Islet of Langerhans (tissue), 1 donor: Measurements from ENCODE around the gene ARFGEF3.
"Not testable (repeated sequence)": the region's sequence is repeated elsewhere in the genome, so short reads cannot be mapped to it uniquely, and the experiment has no call there.

Experiments used
- FAIRE-seq: peaks from one replicate; lab custom pipeline; 2011; peaks lifted over from hg19 to GRCh38; lab: Jason Lieb, UNC

Gene ARFGEF3

DNA sequence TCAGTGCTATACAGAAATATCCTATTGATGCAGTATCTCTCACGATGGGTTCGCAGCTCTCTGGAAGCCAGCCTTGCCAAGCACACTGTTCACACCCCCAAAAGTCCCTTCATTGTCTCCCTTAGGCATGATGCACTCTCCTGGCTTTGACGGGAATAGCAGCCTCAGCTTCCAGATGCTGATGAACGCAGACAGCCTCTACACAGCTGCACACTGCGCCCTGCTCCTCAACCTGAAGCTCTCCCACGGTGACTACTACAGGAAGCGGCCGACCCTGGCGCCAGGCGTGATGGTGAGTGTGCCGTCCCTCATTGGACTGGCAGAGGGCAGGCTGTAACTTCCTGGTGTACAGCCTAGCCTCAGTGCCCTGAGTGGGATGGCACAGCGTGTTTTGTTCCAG lies 116.6 kb downstream of the ARFGEF3 start:
- FAIRE-seq = no peak

DNA sequence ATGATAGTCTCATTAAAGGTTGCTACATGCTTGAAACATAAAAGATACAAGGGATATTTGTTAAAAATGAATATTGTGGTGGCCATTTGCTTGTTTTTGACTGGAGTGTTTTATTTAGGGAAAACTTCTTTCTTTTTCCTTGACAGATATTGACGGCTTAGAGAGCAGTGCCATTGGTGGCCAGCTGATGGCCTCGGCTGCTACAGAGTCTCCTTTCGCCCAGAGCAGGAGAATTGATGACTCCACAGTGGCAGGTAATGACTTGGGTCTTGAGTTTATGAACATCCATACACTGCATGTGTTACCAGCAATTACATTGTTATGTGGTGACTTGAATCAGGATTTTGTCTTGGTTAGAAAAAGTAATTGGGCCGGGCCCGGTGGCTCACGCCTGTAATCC lies 124.1 kb downstream of the ARFGEF3 start:
- no peak for FAIRE-seq

DNA sequence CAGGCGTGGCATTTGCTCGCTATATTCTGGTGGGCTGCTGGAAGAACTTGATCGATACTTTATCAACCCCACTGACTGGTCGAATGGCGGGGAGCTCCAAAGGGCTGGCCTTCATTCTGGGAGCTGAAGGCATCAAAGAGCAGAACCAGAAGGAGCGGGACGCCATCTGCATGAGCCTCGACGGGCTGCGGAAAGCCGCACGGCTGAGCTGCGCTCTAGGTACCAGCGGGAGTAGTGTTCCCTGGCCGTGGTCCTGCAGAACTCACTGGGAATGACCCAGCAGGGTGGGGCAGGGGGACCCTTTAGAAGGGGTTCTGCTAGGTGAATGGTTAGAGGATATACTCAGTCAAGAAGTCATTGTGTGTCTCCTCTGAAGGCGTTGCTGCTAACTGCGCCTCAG lies 125.0 kb downstream of the ARFGEF3 start:
- FAIRE-seq = no peak

DNA sequence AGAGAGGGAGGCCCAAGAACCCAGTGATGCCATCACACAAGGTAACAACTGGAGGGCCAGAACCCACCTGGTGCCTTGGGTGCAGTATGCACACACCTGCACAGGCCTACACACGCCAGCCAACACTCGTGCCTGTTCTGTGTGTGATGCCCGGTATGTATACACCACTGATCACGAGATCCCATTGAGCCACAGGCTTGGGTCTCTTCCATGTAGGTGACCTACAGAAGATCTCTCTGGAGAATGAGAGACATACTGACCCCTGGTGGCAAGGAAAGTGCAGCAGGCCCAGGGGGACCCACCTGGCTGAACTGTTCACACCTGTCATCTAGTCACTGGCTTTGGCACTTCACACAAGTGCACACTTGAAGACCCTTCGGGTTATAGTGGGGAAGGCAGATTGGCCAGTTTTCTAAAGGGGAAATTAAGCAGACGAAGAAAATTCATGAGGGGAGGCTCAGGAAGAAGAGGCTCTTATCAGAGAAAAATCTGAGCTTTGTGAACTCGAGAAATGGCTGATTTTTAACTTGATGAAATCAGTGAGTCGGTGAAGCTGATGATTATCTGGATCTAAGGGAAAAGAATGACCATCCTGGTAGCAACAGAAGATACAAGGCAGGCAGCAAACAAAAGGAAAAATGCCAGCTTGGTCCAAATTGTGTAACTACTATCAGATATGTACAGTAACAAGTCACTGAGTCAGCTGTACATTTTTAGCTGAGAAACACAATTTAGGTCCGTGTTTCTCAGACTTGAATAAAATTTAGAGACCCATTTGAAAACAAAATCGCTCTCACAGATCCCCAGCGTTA lies 125.6 kb downstream of the ARFGEF3 start:
- FAIRE-seq = no peak

DNA sequence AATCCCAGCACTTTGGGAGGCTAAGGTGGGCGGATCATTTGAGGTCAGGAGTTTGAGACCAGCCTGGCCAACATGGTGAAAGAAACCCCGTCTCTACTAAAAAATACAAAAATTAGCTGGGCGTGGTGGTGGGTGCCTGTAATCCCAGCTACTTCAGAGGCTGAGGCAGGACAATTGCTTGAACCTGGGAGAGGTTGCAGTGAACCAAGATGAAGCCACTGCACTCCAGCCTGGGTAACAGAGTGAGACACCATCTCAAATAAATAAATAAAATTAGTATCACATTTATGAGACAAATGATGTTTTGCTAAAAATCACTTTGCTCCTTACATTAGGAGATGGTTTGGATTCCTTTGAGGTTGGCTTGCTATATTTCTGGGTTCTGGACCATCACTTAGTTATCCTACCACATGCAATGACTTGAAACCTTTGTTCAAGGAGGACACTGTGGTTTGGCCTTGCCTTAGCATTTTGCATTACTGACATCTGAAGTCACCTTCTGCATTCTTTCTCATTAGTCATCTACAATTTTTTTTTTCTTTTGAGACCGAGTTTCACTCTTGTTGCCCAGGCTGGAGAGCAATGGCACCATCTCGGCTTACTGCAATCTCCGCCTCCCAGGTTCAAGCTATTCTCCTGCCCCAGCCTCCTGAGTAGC lies 126.8 kb downstream of the ARFGEF3 start:
- not testable (repeated sequence) for FAIRE-seq

DNA sequence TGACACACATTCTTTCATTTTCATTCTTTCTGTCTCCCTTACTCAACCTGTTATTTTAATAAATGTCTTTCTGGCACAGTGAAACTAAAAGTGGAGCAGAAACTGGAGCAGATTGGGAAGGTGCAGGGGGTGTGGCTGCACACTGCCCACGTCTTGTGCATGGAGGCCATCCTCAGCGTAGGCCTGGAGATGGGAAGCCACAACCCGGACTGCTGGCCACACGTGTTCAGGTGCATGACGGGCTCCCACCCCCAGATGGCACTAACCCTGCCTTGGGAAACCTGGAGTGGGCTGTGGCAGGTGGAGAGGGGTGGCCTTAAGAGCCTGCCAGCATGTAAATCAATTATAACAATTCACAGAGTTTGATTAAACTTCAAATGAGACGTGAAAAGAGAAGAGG lies 128.0 kb downstream of the ARFGEF3 start:
- FAIRE-seq = no peak

DNA sequence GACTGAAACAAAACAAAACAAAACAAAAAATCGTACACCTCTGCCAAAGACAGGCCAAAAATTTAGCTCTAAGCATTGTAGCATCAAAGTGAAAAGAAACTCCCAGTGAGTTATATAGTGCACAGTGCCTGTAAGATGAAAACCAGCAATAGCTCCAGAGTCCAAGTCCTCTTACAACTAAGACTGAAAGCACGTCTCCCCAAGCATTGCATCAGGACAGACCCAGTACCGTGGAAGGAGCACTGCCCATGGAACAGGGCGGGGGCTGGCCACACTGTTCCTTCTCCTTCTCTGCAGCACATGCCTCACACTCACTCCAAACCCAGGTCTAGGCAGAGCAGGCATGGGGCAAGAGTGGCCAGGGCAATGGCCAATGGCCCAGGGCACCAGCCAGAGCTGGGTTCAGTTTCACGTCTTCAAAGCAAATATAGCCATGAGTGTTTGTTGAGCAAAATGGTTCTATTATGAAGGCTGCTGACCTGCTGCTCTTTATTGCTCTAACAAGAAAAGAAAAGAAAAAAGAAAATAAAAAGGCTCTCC lies 128.8 kb downstream of the ARFGEF3 start:
- no peak for FAIRE-seq

DNA sequence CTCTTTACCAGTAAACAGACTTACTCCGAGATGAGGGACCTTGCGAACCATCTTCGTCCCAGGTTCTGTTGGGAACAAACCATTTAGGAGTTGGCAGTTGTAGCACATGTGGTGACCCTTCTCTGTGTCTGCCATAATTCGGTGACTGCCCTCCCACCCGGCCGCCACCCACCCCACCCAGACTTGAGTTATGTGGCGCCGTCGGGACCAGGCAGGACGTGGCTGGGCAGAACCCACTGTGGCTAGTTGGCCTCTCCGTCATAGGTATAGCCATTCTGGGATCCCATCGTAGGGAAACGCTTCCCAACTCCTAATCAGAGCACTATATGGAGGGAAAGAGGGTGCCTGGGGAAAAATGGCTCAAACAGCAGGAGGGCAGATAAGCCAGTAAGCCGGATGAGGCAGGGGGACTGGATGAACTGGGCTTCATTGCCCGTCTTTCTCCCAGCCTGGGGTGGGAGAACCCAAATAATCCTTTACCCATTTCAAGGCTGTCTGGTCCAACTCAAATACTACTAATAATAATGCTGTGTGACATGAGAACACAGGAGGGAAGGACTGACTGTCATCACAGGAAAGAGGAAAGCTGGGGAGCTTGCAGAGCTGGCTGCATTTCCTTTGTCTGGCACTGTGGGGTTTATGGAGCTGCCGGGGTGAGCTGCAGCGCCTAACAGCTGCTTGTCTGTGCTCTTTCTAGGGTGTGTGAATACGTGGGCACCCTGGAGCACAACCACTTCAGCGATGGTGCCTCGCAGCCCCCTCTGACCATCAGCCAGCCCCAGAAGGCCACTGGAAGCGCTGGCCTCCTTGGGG lies 129.5 kb downstream of the ARFGEF3 start:
- no peak for FAIRE-seq

DNA sequence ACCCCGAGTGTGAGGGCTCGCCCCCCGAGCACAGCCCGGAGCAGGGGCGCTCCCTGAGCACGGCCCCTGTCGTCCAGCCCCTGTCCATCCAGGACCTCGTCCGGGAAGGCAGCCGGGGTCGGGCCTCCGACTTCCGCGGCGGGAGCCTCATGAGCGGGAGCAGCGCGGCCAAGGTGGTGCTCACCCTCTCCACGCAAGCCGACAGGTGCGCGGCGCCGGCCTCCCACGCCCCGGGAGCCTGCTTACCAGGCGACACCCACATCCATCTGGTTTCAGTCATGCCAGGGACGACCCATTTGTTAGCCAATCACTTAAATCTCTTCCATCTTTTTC lies 130.1 kb downstream of the ARFGEF3 start:
- no peak for FAIRE-seq

DNA sequence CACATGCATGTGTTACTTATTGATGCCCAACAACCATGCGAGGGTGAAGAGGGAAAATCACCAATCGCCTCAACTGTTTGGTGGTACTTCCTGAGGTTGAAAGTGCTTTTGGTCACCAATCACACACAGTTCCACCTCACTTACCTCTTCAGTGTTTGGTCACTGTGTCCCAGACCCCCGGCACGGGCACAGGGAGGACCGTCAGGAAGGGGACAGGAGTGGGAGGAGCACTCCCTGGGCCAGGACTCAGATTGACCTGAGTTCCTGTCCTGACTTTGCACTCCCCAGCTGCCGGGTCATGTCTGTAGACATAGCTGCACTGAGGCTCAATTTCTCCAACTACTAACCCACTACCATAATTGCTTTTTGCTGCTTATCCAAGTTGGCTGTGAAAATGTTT lies 130.7 kb downstream of the ARFGEF3 start:
- FAIRE-seq = no peak

DNA sequence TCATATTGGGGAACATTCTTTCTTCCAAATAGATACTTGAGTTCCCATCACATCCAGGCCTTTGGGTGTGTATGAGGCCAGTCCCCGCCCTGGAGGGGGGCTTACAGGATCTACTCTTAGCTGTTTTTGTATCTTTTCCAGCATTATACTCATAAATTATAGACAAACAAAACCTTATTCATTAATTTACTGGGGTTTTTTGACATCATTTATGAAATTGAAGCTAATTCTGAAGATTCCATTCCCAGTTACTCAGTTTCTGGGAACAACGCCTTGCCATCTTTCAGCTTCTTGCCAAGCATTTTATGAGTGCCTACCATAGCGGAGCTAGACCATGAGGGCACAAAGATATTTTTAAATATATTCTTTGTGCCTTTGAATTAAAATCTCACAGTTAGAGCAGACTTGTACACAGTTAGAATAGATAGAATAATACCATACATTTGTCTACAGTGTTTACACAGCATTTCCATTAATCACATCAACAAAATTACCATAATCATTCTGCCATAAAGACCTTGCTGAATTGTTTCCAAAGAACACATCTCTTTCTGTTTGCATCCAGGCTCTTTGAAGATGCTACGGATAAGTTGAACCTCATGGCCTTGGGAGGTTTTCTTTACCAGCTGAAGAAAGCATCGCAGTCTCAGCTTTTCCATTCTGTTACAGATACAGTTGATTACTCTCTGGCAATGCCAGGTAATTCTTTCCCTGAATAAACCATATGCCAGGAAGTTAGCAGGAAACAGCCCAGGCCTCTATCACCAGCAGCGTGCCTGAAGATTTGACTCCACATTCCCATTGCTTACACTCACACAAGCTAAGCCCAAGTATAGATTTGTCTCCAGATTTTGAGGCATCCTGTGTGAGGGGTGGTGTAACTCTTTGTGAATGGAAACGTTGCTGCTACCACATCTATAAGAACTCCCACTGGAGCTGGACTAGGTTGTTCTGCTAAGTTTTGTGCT lies 132.0 kb downstream of the ARFGEF3 start:
- FAIRE-seq = no peak

DNA sequence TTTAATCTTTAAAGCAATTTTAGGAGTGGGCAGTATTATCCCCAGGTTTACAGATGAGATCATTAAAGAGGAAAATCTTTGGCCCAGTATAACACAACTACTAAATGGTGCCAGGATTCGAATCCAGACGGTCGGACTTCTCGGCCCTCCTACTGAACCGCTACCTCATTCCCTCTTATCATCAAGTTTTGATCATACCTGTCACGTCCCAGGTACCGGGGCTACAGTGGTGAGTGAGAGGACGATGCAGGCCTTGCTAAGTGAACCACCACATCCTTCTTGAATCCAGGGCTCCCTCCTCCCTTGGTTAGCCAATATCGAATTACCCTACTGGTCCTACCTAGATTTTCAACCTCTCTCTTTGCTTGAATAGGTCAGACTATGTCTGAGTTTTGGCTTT lies 134.6 kb downstream of the ARFGEF3 start:
- no peak for FAIRE-seq

DNA sequence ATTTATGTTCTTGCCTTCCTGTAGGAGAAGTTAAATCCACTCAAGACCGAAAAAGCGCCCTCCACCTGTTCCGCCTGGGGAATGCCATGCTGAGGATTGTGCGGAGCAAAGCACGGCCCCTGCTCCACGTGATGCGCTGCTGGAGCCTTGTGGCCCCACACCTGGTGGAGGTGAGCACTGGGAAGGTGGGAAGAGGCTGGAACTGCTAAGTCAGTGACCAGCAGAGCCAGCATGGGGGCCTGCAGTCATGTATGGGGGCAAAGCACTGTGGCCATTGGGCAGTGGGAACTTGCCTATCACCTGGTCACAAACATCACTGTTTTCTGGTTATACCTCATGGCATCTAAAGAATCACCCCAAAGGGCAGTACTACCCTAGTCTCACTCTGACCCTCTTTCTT lies 135.0 kb downstream of the ARFGEF3 start:
- no peak for FAIRE-seq

DNA sequence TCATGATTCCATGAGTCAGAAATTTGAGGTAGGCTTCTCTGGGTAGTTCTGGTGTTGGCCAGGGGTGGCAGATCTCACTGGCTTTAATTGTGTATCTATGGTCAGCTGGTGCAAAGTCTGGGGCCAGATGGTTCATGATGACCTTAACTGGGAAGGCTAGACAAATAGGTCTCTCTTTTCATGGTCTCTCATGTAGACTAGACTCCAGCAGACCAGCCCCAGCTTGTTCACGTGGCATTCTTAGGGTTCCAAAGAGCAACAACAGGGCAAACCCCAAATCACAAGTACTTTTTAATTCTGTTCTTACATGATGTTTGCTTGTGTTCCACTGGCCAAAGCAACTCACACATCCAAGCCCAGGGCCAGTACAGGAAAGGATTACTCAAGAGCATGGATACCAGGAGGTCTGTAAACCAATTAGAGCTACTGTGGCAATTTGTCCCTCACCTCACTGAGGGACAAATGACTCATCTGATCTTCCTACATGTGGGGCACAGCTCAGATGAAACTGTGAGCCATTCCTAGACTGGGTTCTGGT lies 136.1 kb downstream of the ARFGEF3 start:
- peak; percentile 47 for FAIRE-seq

DNA sequence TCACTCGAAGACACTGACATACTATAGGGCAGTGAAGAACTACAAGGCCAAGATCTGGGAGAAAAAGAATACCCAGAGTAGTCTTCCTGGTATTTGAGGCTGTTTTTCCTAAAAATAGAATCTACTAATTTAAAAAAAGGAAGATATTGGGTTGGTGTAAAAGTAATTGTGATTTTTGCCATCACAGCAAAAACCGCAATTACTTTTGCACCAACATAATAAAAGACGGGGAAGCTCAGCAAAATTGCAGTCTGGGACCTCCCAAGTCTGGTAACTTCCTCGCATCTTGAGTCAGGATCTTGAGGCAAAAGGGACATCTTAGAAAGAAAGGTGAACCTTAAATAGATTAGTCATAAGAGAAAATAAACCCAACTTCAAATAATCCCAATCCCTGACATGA lies 138.7 kb downstream of the ARFGEF3 start:
- no peak for FAIRE-seq

DNA sequence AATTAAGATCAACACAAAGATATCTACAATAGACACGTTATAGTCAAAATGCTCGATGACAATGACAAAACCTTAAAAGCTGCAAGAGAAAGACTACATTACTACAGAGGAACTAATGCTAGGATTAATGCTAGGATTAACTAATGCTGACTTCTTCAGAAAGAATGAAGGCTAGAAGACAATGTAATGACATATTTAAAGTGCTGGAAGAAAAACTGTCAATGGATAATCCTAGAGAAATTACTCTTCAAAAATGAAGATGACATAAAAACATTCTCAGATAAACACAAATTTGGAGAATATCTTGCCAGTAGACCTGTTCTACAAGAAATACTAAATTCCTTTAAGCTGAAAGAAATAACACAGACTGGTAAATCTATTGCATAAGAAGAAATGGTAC lies 140.8 kb downstream of the ARFGEF3 start:
- peak; percentile 55 for FAIRE-seq

DNA sequence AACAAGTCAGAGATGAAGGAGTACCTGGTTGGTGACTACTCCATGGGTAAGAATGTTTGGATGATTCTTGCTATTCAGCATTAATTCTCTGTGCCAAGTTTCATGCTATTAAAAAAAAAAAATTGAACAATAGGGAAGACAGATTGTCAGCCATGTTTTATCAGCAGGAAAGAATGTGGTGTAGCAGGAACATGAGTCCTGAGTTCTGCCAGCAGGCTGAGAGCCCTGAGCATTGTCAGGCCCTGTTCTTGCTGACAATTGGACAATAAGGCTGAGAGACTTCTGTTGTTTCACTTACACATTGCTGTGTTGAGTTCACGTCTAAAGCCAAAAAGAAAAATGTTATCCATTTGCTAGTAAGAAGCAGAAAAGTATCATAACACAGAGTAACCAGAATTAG lies 145.6 kb downstream of the ARFGEF3 start:
- FAIRE-seq = no peak

DNA sequence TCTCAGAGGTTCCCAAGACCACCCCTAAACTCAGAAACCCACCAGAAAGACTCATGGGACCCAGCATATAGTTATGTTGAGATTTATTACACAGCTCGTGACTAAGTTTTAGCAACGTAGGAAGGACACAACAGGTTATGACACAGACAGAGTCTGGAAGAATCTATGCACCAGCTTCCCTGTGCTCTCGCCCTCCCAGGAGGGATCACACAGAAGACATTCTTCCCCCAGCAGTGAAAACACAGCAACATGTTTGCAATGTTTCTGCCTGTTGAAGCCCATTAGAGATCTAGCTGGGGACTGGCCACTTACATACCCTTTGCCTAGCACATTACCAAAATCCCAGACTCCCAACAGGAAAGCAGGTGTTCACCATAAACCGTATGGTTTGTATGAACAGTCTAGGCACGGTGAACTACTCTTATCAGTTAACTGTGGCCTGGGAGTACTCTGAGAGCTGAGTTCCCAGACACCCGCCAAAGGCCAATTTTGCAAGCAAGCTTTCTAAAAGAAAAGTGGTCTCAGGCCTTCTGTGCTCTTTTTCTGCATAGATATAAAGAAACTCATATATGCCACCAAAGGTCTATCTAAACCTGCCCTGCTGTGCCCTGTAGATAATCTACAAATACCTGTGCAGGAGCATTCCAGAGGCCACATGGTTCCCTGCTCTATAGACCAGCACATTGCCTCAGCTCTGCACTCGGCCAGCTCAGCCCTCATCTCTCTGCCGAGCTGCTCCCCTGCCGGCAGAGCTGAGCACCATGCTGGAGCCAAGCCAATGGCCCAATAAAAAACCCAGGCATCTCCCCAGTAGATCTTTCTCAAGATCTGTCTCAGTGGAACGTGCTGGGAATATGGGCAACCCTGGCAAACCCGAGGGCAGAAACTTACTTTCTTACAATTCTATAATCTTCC lies 146.3 kb downstream of the ARFGEF3 start:
- FAIRE-seq = no peak

DNA sequence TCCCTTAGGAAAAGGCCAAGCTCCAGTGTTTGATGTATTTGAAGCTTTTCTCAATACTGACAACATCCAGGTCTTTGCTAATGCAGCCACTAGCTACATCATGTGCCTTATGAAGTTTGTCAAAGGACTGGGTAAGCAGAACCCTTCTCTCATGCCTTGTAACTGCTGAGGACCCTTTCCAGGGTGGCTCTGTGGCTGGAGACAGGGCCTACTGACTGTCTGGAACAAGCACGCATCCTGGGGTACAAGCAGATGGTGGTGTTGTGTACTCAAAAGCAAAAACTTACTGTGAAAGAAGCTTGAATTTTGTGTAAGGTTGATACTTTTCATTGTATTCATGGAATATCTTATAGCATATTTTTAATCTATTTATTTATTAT lies 147.0 kb downstream of the ARFGEF3 start:
- FAIRE-seq = no peak

DNA sequence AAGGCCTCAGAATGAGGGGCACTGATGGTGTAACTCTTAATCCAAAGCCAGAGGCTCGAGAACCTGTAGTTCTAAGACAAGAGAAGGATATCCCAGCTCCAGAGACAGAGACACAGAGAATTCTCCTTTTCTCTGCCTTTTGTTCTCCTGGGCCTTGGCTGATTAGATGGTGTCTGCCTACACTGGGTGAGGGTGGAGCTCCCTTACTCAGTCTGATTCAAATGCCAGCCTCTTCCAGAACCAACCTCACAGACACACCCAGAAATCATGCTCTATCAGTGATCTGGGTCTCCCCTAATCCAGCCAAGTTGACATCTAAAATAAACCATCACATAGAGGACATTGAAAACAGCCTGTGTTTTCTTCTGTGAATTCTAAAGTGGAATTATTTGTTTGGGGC lies 148.0 kb downstream of the ARFGEF3 start:
- no peak for FAIRE-seq

DNA sequence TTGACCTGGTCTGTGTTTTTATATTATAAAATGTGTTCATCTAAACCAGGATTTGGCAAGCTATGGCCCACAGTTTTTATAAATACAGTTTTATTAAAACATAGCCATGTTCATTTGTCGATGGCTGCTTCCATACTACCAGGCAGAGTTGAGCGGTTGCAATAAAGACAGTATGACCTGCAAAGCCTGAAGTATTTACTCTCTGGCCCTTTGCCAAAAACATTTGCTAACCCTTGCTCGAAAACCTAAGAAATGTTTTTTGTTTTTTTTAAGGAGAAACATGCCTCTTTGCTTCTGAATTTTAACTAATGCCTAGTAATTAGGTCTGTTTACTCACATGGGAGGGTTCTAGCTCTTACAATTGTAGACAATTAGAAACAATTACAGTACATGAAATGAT lies 148.6 kb downstream of the ARFGEF3 start:
- no peak for FAIRE-seq
